Liver (tissue), 3 donors: ENCODE measurements around the gene MPC1.

Experiments used
- CTCF ChIP-seq: fragments of 150-350 bp; IDR thresholded peaks from 2 replicates; pipeline ENCODE4 v1.5.1; 2017; ENCODE audit warnings: improper control_type of control experiment, low read depth, low read length; ENCODE audit not compliant: missing input control
- REST ChIP-seq: IDR thresholded peaks from 2 replicates; pipeline ENCODE4 v1.6.1; 2016; ENCODE audit warnings: antibody characterized with exemption, mild to moderate bottlenecking
- SP1 ChIP-seq: IDR thresholded peaks from 2 replicates; pipeline ENCODE4 v1.6.1; 2018; ENCODE audit warnings: antibody characterized with exemption, mild to moderate bottlenecking
- TAF1 ChIP-seq: conservative IDR thresholded peaks from 2 replicates; pipeline ENCODE4 v1.6.1; 2016; ENCODE audit warnings: antibody characterized with exemption, mild to moderate bottlenecking
- TF ChIP-seq, protein P1 (sequence below): IDR thresholded peaks from 2 replicates; pipeline ENCODE4 v1.6.1; 2016; ENCODE audit warnings: antibody characterized with exemption
- TF ChIP-seq, protein P2 (sequence below): IDR thresholded peaks from 2 replicates; pipeline ENCODE4 v1.6.1; 2016; ENCODE audit warnings: antibody characterized with exemption
- donor health status: healthy.
- donor health status: healthy.

DNA sequence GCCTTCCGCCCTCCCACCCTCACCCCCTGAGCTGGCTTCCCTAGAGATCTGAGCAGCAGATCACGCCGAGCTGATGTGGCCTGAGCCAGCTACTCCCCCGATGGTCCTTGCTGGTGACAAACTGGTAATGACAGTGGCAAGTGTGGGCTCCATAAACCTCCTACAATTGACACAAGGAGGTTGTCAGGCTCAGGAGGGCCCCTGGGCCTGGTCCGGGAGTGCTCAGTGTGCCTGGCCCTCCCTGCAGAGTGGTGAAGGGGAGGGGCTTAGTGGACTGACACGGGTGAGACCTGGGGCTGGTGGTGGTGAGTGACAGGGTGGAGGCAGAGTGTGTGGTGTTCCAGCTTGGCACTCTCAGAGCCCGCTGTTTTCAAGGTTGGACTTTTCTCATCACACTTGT is 22.6 kb upstream of the MPC1 start:
- TF ChIP-seq CTCF = no peak
- TF ChIP-seq, protein P1, sequence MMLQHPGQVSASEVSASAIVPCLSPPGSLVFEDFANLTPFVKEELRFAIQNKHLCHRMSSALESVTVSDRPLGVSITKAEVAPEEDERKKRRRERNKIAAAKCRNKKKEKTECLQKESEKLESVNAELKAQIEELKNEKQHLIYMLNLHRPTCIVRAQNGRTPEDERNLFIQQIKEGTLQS = no peak
- TF ChIP-seq REST = no peak
- TF ChIP-seq, protein P2, sequence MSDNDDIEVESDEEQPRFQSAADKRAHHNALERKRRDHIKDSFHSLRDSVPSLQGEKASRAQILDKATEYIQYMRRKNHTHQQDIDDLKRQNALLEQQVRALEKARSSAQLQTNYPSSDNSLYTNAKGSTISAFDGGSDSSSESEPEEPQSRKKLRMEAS = no peak
- TF ChIP-seq SP1 = no peak
- no peak for TF ChIP-seq TAF1
